Mesodermal cell (in vitro differentiated cells): ENCODE results near the gene MDFIC.

Experiments used
- H3K27ac ChIP-seq: 2 replicates; pipeline ENCODE4 v1.7.0; 2013; ENCODE audit warnings: mild to moderate bottlenecking, low read depth, low read length, moderate library complexity; ENCODE audit not compliant: severe bottlenecking
- H3K36me3 ChIP-seq: 2 replicates; pipeline ENCODE4 v1.7.1; 2013; ENCODE audit warnings: mild to moderate bottlenecking, low read length, moderate library complexity; ENCODE audit not compliant: control insufficient read depth, insufficient read depth
- H3K4me1 ChIP-seq: one replicate; pipeline ENCODE4 v1.7.1; 2013; ENCODE audit warnings: mild to moderate bottlenecking, low read length; ENCODE audit not compliant: insufficient read depth, control insufficient read depth, poor library complexity, severe bottlenecking
- H3K4me3 ChIP-seq: 2 replicates; pipeline ENCODE4 v1.7.0; 2013; ENCODE audit warnings: low read length, control low read depth, mild to moderate bottlenecking; ENCODE audit not compliant: insufficient read depth, poor library complexity, severe bottlenecking; ENCODE audit errors: extremely low read depth
- H3K9me3 ChIP-seq: 2 replicates; pipeline ENCODE4 v1.7.1; 2013; ENCODE audit warnings: mild to moderate bottlenecking, low read length, moderate library complexity; ENCODE audit not compliant: control insufficient read depth
- WGBS, 2 experiments: methylation state at CpG; one replicate each; pipeline ENCODE4 v1.1.5; 2013; ENCODE audit warnings: missing lambda C conversion rate in 2 of 2; ENCODE audit not compliant: insufficient coverage in 2 of 2; 5-methylcytosine and 5-hydroxymethylcytosine counted together

The MDFIC gene

GRCh38 chr7:114903131-114903530 is 18.8 kb upstream of the MDFIC start:
- Histone ChIP-seq H3K36me3 (no peaks in the 10 kb centered on the region), H3K4me3 (no peak overlapping the region), H3K27ac (no peak overlapping the region), H3K4me1 (peaks cover 11% of the 10 kb centered on the region), H3K9me3 (peaks cover 2% of the 10 kb centered on the region)
- WGBS, 2 experiments, result no CpG with 5 or more reads among the region's 2 CpGs

- Histone ChIP-seq H3K36me3 (no peaks in the 10 kb centered on the region), H3K4me3 (no peak overlapping the region), H3K4me1 (no peaks in the 10 kb centered on the region), H3K27ac (no peak overlapping the region), H3K9me3 (peaks cover 9% of the 10 kb centered on the region)
- 80% methylated on average over 2 of the region's 2 CpGs; no CpG with 5 or more reads in 1 of the 2 experiments for WGBS, 2 experiments
Measured at GRCh38 chr7:114910787-114911186, 11.1 kb upstream of the MDFIC start.

DNA sequence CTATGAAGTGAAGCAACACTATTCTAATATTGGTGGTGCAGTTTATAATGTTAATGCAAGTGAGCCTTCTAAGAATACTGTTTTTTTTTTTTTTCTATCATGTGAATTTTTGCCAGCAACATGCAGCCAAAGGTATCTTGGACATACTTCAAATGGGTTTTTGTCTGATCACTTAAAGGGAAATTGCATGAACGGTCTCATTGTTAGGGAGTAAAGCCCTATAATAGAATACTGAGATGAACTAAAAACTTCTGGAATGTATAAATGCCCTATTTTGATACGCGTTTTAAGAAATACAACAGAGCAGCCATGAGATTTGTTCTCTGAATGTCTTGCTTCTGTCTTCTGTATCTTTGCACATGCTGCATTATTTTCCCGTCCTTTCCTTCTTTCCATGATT is 10.5 kb upstream of the MDFIC start:
- Histone ChIP-seq H3K9me3 (peaks cover 9% of the 10 kb centered on the region), H3K4me3 (no peak overlapping the region), H3K4me1 (no peaks in the 10 kb centered on the region), H3K27ac (no peak overlapping the region), H3K36me3 (no peaks in the 10 kb centered on the region)
- 93 to 94% methylated on average over 4 of the region's 4 CpGs for WGBS, 2 experiments

- Histone ChIP-seq H3K9me3 (no peaks in the 10 kb centered on the region), H3K36me3 (no peaks in the 10 kb centered on the region), H3K4me1 (peaks cover 7% of the 10 kb centered on the region), H3K27ac (no peak overlapping the region), H3K4me3 (no peak overlapping the region)
- 82 to 84% methylated on average over 4 to 5 of the region's 6 CpGs for WGBS, 2 experiments
Measured at GRCh38 chr7:114916261-114916892, 5.5 kb upstream of the MDFIC start.

DNA sequence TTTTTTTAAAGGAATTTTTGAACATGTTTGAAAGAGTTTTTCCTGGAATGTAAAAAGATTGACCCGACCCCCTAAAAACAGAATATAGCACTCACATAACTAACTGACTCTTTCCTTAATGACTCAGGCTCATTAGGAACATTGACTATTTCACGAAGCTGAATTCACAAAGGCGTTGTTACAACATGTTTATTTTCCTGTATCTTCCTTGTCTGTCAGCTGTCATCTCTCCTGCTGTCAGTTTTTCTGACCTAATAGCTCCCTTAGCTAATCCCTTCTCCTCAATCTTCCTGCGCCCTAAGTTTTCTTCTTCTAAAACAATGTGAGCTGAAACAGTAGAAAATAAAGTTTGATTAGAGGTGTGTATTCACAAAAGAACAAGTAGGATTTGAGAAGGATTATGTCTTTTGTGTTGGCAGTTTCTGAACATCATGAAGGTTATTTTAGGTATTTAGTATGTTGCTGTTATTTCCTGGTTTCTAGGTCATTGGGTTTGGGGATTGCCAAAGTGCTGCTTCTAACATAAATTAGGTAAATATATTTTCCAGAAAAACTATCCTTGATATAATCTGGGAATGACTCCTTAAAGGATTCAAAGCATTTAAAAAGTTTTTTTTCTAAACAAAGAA is 4.6 kb upstream of the MDFIC start:
- 64 to 76% methylated on average over 3 of the region's 4 CpGs for WGBS, 2 experiments
- H3K4me3 ChIP-seq, result no peak overlapping the region
- H3K36me3 ChIP-seq, result no peaks in the 10 kb centered on the region
- peaks cover 7% of the 10 kb centered on the region for H3K4me1 ChIP-seq
- no peaks in the 10 kb centered on the region for H3K9me3 ChIP-seq
- no peak overlapping the region for H3K27ac ChIP-seq

DNA sequence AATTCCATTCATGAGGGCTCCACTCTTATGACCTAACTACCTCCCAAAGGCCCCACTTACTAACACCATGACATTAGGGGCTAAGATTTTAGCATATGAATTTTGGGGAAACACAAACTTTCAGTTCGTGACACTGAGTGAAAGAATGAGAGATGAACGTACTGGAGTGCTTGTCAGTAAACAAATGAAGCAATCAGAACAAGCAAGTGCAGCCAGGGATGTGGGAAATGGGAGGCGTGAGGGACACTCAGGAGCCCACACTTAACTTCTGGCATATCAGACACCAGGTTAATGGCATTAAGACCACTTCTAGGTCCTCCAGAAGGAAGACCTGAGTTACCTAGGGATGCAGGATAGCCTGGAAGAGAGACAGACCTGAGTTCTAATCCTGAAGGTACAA is 2.3 kb upstream of the MDFIC start:
- Histone ChIP-seq H3K27ac (no peak overlapping the region), H3K4me3 (no peak overlapping the region), H3K4me1 (peaks cover 7% of the 10 kb centered on the region), H3K9me3 (no peaks in the 10 kb centered on the region), H3K36me3 (no peaks in the 10 kb centered on the region)
- WGBS, 2 experiments, result 88 to 97% methylated on average over 3 of the region's 3 CpGs

DNA sequence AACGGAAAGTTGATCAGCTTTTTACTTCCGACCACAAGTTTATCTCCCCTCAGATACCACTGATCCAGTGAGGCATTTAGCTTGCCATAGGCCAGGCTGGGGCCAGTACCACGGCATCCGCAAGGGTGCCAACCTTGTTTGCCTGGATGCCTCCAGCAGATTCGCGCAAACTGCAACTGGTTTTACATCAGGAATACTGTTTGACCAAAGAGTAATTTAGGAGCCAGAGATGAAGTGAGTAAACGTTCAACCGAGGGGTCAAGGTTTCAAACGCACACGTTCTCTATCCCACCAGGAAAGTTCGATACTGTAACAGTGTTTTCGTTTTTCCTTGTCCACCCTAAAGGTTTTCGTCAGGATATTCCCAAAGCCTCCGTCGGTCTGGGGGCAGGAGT is 266 bp upstream of the MDFIC start:
- H3K4me1 ChIP-seq, result peaks cover 7% of the 10 kb centered on the region
- 59 to 69% methylated on average over 10 to 12 of the region's 15 CpGs for whole genome bisulfite sequencing, 2 experiments
- peaks cover 5% of the 10 kb centered on the region for H3K36me3 ChIP-seq
- H3K9me3 ChIP-seq, result no peaks in the 10 kb centered on the region
- H3K4me3 ChIP-seq, result peak overlapping the region; percentile 82
- peak overlapping the region; percentile 92 for H3K27ac ChIP-seq

GRCh38 chr7:114922652-114923402 is 933 bp downstream of the MDFIC start:
- WGBS, 2 experiments, result 0 to 2% methylated on average over 6 to 24 of the region's 51 CpGs
- Histone ChIP-seq H3K4me1 (no peaks in the 10 kb centered on the region), H3K4me3 (peak overlapping the region; percentile 82), H3K9me3 (no peaks in the 10 kb centered on the region), H3K27ac (peak overlapping the region; percentile 92), H3K36me3 (peaks cover 10% of the 10 kb centered on the region)

DNA sequence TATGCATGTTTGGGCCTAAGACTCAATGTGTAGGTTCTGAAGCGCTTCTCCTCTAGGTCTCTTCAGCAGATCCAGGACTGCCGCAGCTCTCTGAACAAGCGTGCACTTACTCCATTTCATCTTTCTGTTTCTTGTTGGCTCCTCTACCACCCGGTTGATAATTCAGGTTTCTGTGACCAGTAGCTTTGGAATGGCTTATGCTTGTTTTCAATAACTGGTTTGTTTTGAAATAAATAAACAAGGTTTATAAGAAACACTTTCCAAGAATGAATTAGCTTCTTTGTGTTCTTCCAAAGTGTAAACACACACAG is 1.5 kb downstream of the MDFIC start:
- WGBS, 2 experiments, result 0 to 4% methylated on average over 1 to 3 of the region's 4 CpGs
- Histone ChIP-seq H3K4me1 (no peaks in the 10 kb centered on the region), H3K27ac (peak overlapping the region; percentile 92)

DNA sequence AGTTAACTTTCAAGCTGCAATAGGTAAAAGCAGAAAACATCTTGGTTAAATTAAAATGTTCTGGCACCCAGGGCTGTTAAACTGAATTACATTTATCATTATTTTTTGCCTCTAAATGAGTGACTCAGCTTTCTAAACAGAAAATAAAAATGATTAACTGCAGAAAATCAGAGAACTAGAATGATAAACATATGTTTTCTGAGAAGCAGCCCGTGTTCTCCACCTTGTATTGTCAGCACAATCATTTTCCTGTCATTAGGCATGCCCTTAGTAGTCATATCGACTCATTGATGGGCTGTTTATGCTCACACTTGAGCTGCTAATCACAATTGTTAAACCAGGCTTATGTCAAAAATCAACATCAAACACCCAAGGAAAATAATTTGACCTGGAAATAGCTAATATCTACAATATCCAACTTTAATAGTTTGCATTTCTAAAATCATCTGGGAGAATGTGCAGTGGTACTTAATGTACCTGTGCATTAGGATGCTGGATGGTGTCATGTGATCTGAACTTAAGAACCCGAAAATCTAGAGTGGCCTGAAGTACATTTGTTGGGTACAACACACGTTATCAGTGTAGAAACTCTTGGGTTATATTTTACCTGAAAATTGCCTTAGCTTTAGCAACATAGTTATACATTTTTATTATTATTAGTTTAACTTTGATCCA is 2.3 kb downstream of the MDFIC start:
- 86 to 95% methylated on average over 2 of the region's 4 CpGs for WGBS, 2 experiments
- peak overlapping the region; percentile 92 for H3K27ac ChIP-seq
- H3K4me3 ChIP-seq, result peak overlapping the region; percentile 82

More for the DNA sequence above, 1.5 kb downstream of the MDFIC start:
- Histone ChIP-seq H3K36me3 (peaks cover 12% of the 10 kb centered on the region), H3K4me3 (peak overlapping the region; percentile 82), H3K9me3 (no peaks in the 10 kb centered on the region)

More for the DNA sequence above, 2.3 kb downstream of the MDFIC start:
- H3K9me3 ChIP-seq, result no peaks in the 10 kb centered on the region
- peaks cover 14% of the 10 kb centered on the region for H3K36me3 ChIP-seq
- H3K4me1 ChIP-seq, result no peaks in the 10 kb centered on the region
